ENCODE data around the gene CD320.

The CD320 gene

DNA sequence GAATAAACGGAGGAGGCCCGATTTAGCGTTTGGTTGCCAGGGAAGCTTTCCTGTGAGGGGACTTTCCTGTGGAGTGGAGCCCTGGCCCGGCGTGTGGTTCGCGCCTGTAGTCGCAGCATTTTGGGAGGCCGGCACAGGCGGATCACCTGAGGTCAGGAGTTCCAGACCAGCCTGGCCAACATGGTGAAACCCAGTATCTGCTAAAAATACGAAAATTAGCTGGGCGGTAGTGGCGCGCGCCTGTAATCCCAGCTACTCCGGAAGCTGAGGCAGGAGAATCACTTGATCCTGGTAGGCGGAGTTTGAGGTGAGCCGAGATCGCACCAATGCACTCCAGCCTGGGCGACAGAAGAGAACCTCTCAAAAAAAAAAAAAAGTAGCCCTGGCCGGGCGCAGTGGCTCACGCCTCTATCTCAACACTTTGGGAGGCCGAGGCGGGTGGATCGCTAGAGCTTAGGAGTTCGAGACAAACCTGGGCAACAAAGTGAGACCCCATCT lies 28.0 kb upstream of the CD320 start:
- no peak overlapping the region for H3K4me3 ChIP-seq (ENCODE audit: low read depth, low read length)
- no peak for DNase-seq (ENCODE audit: low read depth)
- TF ChIP-seq, protein P1, sequence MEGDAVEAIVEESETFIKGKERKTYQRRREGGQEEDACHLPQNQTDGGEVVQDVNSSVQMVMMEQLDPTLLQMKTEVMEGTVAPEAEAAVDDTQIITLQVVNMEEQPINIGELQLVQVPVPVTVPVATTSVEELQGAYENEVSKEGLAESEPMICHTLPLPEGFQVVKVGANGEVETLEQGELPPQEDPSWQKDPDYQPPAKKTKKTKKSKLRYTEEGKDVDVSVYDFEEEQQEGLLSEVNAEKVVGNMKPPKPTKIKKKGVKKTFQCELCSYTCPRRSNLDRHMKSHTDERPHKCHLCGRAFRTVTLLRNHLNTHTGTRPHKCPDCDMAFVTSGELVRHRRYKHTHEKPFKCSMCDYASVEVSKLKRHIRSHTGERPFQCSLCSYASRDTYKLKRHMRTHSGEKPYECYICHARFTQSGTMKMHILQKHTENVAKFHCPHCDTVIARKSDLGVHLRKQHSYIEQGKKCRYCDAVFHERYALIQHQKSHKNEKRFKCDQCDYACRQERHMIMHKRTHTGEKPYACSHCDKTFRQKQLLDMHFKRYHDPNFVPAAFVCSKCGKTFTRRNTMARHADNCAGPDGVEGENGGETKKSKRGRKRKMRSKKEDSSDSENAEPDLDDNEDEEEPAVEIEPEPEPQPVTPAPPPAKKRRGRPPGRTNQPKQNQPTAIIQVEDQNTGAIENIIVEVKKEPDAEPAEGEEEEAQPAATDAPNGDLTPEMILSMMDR (IDR thresholded peaks at IDR 0.05; ENCODE audit: control insufficient read depth, extremely low read depth, insufficient read depth): no peak

DNA sequence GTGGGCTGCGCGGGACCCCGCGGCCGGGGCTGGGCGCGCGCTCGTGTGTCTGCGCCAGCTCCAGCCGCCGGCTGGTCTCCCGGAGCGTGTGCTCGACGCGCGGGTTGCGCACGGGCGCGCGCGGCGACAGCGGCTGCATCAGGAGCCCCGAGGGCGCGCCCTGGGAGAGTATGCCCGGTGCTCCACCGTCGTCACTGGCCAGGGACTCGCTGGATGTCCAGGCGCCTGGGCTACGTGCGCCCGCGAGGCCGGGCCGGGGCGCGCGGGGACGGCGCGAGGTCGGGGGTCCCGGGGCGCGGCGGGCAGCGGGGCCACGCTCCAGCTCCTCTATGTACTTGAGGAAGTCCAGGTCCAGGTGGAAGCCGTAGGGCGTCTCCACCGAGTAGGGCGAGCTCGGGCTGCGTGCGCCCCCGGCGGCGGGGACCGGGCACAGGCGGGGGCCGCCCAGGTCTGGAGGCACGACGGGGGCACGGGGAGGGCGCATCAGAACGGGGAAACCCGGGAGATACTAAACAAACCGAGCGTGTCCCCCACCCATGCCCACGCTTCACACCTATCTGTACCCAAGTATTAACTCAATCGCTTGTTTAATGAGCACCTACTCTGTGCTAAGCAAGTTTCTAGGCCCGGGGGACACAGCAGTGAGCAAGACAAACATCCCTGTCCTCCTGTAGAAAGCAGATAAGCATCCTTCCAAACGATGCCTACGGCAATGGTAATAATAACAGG lies 27.3 kb upstream of the CD320 start:
- DNase-seq (ENCODE audit: low read depth): no peak
- H3K4me3 ChIP-seq (ENCODE audit: low read depth, low read length): peak overlapping the region; percentile 25
- TF ChIP-seq, protein P1 (IDR thresholded peaks at IDR 0.05; ENCODE audit: control insufficient read depth, extremely low read depth, insufficient read depth): peak; percentile 18; the same call in 1 of the 2 replicates

DNA sequence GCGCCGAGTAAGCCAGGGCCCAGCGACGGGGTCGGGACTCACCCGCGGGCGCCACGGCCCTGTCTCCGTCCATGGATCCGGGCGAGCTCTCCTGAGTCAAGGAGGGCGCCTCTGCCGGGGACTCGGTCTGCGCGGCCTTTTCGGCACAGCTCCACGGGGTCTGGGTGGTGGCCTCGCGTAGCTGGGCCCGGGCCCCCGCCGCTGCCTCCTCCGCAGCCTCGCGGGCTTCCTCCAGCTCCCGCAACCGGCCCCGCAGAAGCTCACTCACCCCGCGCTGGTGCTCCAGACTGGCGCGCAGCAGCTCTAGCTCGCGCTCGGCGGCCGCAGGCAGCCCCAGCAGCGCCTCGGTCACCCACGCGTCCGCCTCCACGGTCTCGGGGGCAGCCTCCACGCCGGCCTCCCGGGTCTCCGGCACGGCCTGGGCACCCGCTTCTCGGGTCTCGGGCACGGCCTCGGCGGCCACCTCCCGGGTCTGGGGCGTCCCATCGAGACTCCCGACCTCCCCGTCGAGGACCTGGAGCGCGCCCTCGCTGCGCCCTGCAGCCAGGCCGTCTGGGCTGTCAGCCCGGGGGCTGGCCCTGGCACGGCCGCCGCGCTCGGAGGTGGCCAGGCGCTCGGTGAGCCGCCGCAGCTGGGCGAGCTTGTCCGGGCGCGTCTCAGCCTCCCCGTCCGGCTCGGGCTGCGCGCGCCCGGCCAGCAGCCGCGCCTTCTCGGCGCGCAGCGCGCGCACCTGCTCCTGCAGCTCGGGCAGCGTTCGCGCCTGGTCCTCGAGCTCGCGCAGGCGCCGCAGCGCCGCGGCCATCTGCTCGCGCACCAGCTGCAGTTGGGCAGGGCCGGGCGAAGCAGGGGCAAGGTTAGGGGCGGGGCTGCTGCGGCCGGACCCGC lies 26.5 kb upstream of the CD320 start:
- peak; percentile 64 for DNase-seq (ENCODE audit: low read depth)
- TF ChIP-seq, protein P1 (IDR thresholded peaks at IDR 0.05; ENCODE audit: control insufficient read depth, extremely low read depth, insufficient read depth): no peak
- H3K4me3 ChIP-seq (ENCODE audit: low read depth, low read length): peak overlapping the region; percentile 44

DNA sequence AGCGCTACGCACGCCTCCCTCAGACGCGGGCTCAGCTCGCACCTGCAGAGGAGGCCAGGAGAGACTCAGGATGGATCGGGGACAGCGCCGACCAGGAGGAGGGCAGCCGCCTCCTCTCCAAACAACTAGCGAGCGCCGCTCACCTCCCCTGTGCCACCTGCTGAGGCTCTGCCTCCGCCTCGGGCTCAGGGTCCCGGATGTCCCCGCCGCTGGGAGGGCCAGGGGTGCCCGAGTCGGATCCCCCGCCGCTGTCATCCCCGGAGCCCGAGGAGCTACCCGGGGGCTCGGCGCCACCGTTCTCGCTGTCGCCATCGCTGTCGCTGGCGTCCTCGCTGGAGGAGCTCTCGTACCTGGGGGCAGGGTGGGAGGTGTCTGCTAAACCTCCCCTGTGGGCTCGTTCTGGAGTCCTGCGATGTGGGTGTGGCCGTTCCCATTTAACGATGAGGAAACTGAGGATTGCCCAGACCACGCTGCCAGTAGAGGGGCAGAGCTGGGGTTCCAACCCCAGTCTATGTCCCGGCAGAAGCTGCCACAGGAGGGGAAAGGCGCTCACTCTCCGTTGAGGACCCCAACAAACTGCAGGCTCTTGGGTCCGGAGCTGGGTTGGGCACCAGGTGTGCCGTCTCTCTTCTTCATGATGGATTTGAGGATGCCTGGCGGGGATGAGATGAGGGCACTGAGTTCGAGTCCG lies 25.8 kb upstream of the CD320 start:
- TF ChIP-seq, protein P1 (IDR thresholded peaks at IDR 0.05; ENCODE audit: control insufficient read depth, extremely low read depth, insufficient read depth): no peak
- no peak for DNase-seq (ENCODE audit: low read depth)
- peak overlapping the region; percentile 44 for H3K4me3 ChIP-seq (ENCODE audit: low read depth, low read length)

DNA sequence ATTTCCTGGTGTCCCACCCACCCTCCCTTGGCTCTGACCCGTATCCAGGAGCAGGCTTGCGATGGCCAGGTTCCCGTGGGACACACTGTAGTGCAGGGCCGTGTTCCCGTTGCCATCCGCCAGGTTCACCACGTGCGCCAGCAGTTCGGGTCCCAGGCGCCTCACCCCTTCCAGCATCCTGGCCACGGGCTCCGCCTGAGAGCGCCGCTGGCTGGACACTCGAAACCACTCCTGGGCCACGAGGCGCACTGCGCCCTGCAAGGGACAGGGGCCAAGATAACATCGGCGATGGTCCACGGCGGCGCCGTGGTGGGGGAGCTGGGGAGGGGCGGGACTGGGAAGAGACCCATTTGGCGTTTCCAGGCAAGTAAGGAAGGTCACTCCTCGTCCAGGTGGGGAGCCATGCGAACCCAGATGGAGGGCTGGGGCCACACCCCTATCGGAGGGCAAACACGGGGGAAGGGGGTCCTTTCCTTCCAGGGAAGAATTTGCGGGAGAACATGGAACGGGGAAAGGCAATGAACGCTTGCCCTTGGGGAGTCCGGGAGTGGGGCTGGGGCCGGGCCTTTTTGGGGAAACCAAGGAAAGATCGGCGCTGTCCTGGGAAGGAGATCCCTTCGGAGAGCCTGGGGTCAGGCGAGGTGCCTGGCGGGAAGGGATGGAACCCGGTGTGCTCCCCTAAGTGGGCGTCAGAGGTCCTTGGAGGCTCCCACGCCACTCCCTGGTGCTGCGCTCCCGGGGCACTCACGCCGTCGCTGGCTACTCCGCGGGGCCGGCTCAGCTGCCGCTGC lies 25.0 kb upstream of the CD320 start:
- no peak for DNase-seq (ENCODE audit: low read depth)
- TF ChIP-seq, protein P1 (IDR thresholded peaks at IDR 0.05; ENCODE audit: control insufficient read depth, extremely low read depth, insufficient read depth): no peak
- H3K4me3 ChIP-seq (ENCODE audit: low read depth, low read length): no peak overlapping the region

DNA sequence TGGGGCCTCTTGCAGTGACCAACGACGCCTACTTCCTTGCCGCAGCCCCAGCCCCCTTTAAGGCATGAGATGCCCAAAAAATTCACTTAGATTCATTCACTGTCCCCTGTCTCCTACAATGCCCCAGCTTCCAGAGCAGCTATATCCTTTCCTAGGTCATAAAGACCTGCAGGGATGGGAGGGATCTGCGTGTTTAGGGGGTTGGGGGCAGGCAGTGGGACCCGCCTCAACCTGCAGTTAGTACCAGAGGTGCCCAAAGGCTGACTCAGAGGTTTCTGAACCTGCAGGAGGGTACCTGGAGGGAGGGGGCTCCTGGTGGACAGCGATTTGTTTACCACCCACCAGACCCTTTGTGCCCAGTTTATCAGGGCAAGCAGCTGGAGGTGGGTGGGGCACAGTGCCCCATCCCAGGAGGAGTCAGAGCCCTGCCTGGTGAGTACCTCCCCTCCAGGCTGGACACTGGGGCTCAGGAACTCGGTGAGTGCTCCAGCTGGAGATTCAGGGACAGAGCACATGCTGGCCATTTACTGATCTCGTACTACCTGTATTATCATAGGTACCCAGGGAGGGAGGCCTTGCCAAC lies 23.2 kb upstream of the CD320 start:
- TF ChIP-seq, protein P1 (IDR thresholded peaks at IDR 0.05; ENCODE audit: control insufficient read depth, extremely low read depth, insufficient read depth): no peak
- no peak for DNase-seq (ENCODE audit: low read depth)
- no peak overlapping the region for H3K4me3 ChIP-seq (ENCODE audit: low read depth, low read length)
